ENCODE measurements around the gene CCDC85B.

CCDC85B gene

GRCh38 chr11:65869643-65870306, 20.7 kb upstream of the CCDC85B start:
- no peak for DNase-seq

- DNase-seq = no peak
These were observed 20.2 kb upstream of the CCDC85B start for GRCh38 chr11:65870307-65870658.

GRCh38 chr11:65870706-65871681, 19.5 kb upstream of the CCDC85B start:
- no peak for DNase-seq

- no peak for DNase-seq
These were observed 18.5 kb upstream of the CCDC85B start for GRCh38 chr11:65871811-65872548.

GRCh38 chr11:65872586-65873317, 17.7 kb upstream of the CCDC85B start, which contains the start of gene EFEMP2:
Gene EFEMP2, minus strand, starts transcription at chr11:65872800. Its CDS starts 446 bp downstream, at chr11:65872354.
- no peak for DNase-seq

- DNase-seq = peak; percentile 90 to 91
These were observed 16.9 kb upstream of the CCDC85B start for GRCh38 chr11:65873318-65874156.

GRCh38 chr11:65879617-65880016, 10.9 kb upstream of the CCDC85B start, which contains the start of gene CTSW:
Gene CTSW, plus strand, starts transcription at chr11:65879837. Its CDS starts 18 bp downstream, at chr11:65879855.
- DNase-seq = peak in 1 of 2 donors; percentile 48

GRCh38 chr11:65880027-65880426, 10.4 kb upstream of the CCDC85B start:
- DNase-seq = no peak

- no peak for DNase-seq
These were observed 9.5 kb upstream of the CCDC85B start for GRCh38 chr11:65880844-65881421.

- DNase-seq = no peak
These were observed 8.1 kb upstream of the CCDC85B start for GRCh38 chr11:65882120-65883057.

GRCh38 chr11:65883058-65883761, 7.3 kb upstream of the CCDC85B start:
- DNase-seq = no peak

GRCh38 chr11:65883786-65884715, 6.4 kb upstream of the CCDC85B start:
- no peak for DNase-seq

GRCh38 chr11:65884716-65885092, 5.8 kb upstream of the CCDC85B start:
- DNase-seq = peak; percentile 83 to 85

GRCh38 chr11:65885231-65885630, 5.2 kb upstream of the CCDC85B start:
- no peak for DNase-seq

GRCh38 chr11:65885808-65886536, 4.5 kb upstream of the CCDC85B start:
- no peak for DNase-seq

GRCh38 chr11:65886826-65887722, 3.4 kb upstream of the CCDC85B start:
- DNase-seq = no peak
